ENCODE data around the gene PMEPA1.

GRCh38 chr20:57614490-57615444 is 95.0 kb downstream of the PMEPA1 start:
- no peak for TF ChIP-seq POLR2A (IDR thresholded peaks at IDR 0.05; ENCODE audit: low read length)
- TF ChIP-seq GATA1 (IDR thresholded peaks at IDR 0.05; ENCODE audit: low read depth, low read length), result no peak

Measured in erythroblast (primary cell).